OCI-LY7 (cell line): ENCODE measurements around the gene GAMT. TPM values are rescaled to one million over a fixed set of nuclear protein-coding genes. Genes with fewer than 3 reads are reported as not detected.
A peak's percentile ranks its signal among the peaks of the same experiment; 100 is the strongest.

ENCODE experiments used
- BruUV-seq: library from RNA; stranded (reverse); fragments of 400-500 nt; replicated peaks from 2 replicates; lab custom pipeline; 2021; lab: Mats Ljungman, UMichigan
- CTCF ChIA-PET: fragments of 300-600 bp; sonication (Branson Sonifier 250); formaldehyde crosslinking; loops from one replicate; lab custom pipeline; 2022; ENCODE audit warnings: antibody characterized with exemption; ENCODE audit not compliant: unreplicated experiment; lab: Charles Lee
- POLR2A ChIA-PET: fragments of 300-600 bp; sonication (Branson Sonifier 250); formaldehyde crosslinking; loops from one replicate; lab custom pipeline; 2022; ENCODE audit warnings: antibody characterized with exemption; lab: Charles Lee
- DNase-seq: peaks from one replicate; pipeline ENCODE4 v3.0.0-alpha.2; 2015; ENCODE audit warnings: low spot score
- H2AFZ ChIP-seq: fragments of 200-600 bp; sonication (generic), shearing (Covaris generic); 2 replicates; pipeline ENCODE4 v1.6.1; 2014; ENCODE audit warnings: mild to moderate bottlenecking, antibody characterized with exemption, low read length, moderate library complexity
- H3K27ac ChIP-seq: fragments of 200-600 bp; sonication (generic); 2 replicates; pipeline ENCODE4 v1.5.1; 2014; ENCODE audit warnings: mixed run types, low read depth, mild to moderate bottlenecking, moderate library complexity, low read length, inconsistent platforms; ENCODE audit not compliant: poor library complexity, severe bottlenecking
- H3K36me3 ChIP-seq: fragments of 200-600 bp; sonication (generic); 2 replicates; pipeline ENCODE4 v1.6.1; 2014; ENCODE audit warnings: mild to moderate bottlenecking, antibody characterized with exemption, low read length, moderate library complexity, mixed read lengths; ENCODE audit not compliant: insufficient read depth
- H3K4me1 ChIP-seq: fragments of 200-600 bp; sonication (generic); 2 replicates; pipeline ENCODE4 v1.5.1; 2014; ENCODE audit warnings: mild to moderate bottlenecking, low read length; ENCODE audit not compliant: insufficient read depth, poor library complexity, severe bottlenecking
- H3K4me2 ChIP-seq: fragments of 200-600 bp; sonication (generic); 2 replicates; pipeline ENCODE4 v1.6.1; 2014; ENCODE audit warnings: mild to moderate bottlenecking, low read length
- H3K4me3 ChIP-seq: fragments of 200-600 bp; sonication (generic); 2 replicates; pipeline ENCODE4 v1.5.1; 2014; ENCODE audit warnings: mild to moderate bottlenecking, low read depth, low read length; ENCODE audit not compliant: poor library complexity, severe bottlenecking
- H3K79me2 ChIP-seq: fragments of 200-600 bp; sonication (generic); 2 replicates; pipeline ENCODE4 v1.6.1; 2016; ENCODE audit warnings: low read depth, mild to moderate bottlenecking, low read length, moderate library complexity, mixed read lengths; ENCODE audit not compliant: insufficient read depth
- H3K9me2 ChIP-seq: fragments of 200-600 bp; sonication (generic); 2 replicates; pipeline ENCODE4 v1.6.1; 2016; ENCODE audit warnings: mild to moderate bottlenecking, low read length, mixed read lengths; ENCODE audit not compliant: insufficient read depth
- H3K9me3 ChIP-seq: fragments of 200-600 bp; sonication (generic); 2 replicates; pipeline ENCODE4 v1.6.1; 2014; ENCODE audit warnings: mild to moderate bottlenecking, mixed run types, low read length, mixed read lengths
- H4K20me1 ChIP-seq: fragments of 200-600 bp; sonication (generic); 2 replicates; pipeline ENCODE4 v1.6.1; 2014; ENCODE audit warnings: mild to moderate bottlenecking, antibody characterized with exemption, low read length, moderate library complexity, mixed read lengths; ENCODE audit not compliant: insufficient read depth
- EZH2phosphoT487 ChIP-seq: fragments of 200-600 bp; sonication (generic); IDR thresholded peaks from 2 replicates; pipeline ENCODE4 v1.6.1; 2018; ENCODE audit warnings: low read depth, borderline replicate concordance, mild to moderate bottlenecking, mixed run types, antibody characterized with exemption, low read length, moderate library complexity, mixed read lengths
- intact Hi-C: fragments of 100-400 bp; cut with micrococcal nuclease; formaldehyde crosslinking; loops from one replicate; pipeline ENCODE4 v1.10.0; 2022; ENCODE audit not compliant: unreplicated experiment
- total RNA-seq, 2 experiments: library from RNA; depleted of rRNA in 1 of 2; stranded (reverse); fragments of >200 nt in 1 of 2; shearing (Covaris generic) in 1 of 2; gene quantifications; 2 replicates each; pipeline ENCODE4 v1.2.3, GENCODE V29; 2014 to 2022
- TF ChIP-seq, protein P1 (sequence below): fragments of 200-600 bp; sonication (generic); conservative IDR thresholded peaks from 2 replicates; pipeline ENCODE4 v1.5.1; 2014; ENCODE audit warnings: mild to moderate bottlenecking, antibody characterized with exemption, low read length, moderate library complexity, mixed read lengths

GAMT gene
- total RNA-seq, 2 experiments from 2014 or later: 14.4 to 27.5 TPM

DNA sequence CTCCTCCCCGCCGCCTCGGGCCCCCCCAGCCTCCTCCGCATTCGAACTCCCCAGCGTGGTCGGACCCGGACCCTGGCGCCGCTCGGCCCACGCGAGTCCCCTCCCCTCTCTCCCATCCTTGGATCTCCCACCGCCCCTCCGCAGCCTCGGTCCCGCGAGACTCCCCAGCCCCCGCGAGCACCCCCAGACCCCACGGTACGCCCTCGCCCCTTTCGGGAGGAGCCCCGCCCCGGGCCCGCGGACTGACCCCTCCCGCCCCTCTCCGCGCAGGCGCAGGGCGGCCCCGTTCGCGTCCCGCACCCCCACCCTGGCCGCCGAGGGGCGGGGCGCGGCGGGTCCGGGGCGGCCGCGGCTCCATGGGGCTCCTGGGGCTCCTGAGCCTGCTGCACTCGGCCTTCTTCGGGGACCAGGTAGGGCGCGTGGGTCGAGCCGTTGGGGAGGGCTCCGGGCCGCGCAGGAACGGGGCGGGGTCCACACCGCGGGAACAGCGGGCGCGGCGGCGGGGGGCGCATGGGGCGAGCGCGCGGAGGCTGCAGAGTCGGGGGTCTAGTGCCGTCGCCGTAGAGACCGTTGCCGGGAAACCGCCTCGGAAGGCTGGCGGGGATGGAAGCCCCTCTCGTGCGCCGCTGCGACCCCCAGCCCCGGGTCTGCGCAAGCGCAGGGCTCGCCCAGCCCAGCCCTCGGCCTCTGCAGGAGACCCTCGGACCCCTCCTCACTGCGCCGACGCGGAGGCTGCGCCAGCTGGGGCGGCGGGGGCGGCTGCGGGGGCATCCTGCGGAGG is 44.8 kb upstream of the GAMT start:
- no peak for DNase-seq
- Histone ChIP-seq H4K20me1 (peaks cover 5% of the 10 kb centered on the region; the same call in 1 of the 2 replicates), H3K9me3 (no peaks in the 10 kb centered on the region), H3K4me3 (no peak overlapping the region), H3K79me2 (peaks cover 5% of the 10 kb centered on the region; the same call in 1 of the 2 replicates), H3K36me3 (peaks cover 23% of the 10 kb centered on the region), H3K9me2 (no peaks in the 10 kb centered on the region), H3K27ac (no peak overlapping the region), H3K4me1 (peaks cover 31% of the 10 kb centered on the region), H3K4me2 (no peak overlapping the region), H2AFZ (no peak overlapping the region)
- no TSS peak for BruUV-seq
- POLR2A ChIA-PET: no interaction called here
- CTCF ChIA-PET: no interaction called here
- intact Hi-C loops: loop anchor here (2.0 kb wide), 1 partner anchor 33 kb away; the partner anchor contains the start of gene C19orf25
- TF ChIP-seq, protein P1, sequence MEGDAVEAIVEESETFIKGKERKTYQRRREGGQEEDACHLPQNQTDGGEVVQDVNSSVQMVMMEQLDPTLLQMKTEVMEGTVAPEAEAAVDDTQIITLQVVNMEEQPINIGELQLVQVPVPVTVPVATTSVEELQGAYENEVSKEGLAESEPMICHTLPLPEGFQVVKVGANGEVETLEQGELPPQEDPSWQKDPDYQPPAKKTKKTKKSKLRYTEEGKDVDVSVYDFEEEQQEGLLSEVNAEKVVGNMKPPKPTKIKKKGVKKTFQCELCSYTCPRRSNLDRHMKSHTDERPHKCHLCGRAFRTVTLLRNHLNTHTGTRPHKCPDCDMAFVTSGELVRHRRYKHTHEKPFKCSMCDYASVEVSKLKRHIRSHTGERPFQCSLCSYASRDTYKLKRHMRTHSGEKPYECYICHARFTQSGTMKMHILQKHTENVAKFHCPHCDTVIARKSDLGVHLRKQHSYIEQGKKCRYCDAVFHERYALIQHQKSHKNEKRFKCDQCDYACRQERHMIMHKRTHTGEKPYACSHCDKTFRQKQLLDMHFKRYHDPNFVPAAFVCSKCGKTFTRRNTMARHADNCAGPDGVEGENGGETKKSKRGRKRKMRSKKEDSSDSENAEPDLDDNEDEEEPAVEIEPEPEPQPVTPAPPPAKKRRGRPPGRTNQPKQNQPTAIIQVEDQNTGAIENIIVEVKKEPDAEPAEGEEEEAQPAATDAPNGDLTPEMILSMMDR: no peak
- no peak for TF ChIP-seq EZH2phosphoT487

DNA sequence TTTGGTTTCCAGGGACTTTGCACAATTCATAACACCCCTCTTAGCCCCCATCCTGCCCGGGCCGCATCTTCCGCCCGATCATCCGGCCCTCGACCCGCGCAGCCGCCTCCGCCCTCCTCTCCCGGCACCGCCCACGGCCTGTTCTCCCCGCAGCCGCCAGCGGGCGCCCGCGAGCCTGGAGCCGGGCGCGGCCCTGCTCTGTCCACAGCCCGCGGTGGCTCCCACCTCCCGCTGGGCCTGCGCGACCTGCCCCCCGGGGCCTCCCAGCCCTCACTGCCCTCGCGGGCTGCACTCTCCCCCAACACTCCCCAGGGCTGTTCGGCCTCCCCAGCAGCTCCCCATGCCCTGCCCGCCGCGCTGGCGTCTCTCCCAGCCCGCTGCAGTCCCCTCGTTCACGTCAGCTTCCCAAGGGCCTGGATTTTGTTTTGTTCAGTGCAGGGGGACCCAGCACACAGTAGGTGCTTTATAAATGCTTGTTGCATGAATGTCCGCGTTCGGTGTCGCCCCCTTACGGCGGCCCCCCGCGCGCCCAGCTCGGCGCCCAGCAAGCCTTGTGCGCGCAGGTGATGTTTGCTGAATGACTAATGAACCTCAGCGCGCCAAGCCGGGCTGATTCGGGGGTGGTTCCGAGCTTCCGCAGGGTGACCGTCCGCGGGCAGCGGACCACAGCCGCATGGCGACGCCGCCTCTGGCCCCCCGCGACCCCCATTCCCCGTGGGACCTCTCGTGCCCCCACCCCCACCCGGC is 44.0 kb upstream of the GAMT start:
- Histone ChIP-seq H2AFZ (no peak overlapping the region; the same call in 1 of the 2 replicates), H3K4me1 (peaks cover 37% of the 10 kb centered on the region), H3K4me2 (peak overlapping the region; percentile 75), H3K36me3 (peaks cover 31% of the 10 kb centered on the region), H3K9me2 (no peaks in the 10 kb centered on the region), H4K20me1 (peaks cover 13% of the 10 kb centered on the region), H3K4me3 (peak overlapping the region; percentile 60), H3K9me3 (no peaks in the 10 kb centered on the region), H3K79me2 (peaks cover 12% of the 10 kb centered on the region; the same call in 1 of the 2 replicates), H3K27ac (peak overlapping the region; percentile 64)
- ChIA-PET CTCF (no interaction called here), POLR2A (no interaction called here)
- intact Hi-C loops: loop anchor here (2.0 kb wide), 1 partner anchor 33 kb away; the partner anchor contains the start of gene C19orf25
- BruUV-seq: no TSS peak
- TF ChIP-seq EZH2phosphoT487: no peak
- TF ChIP-seq, protein P1: peak; percentile 87
- peak; percentile 80 for DNase-seq
